Glomerular endothelial cell (primary cell): ENCODE measurements around the gene HNRNPL. TPM values are rescaled to one million over a fixed set of nuclear protein-coding genes. Genes with fewer than 3 reads are reported as not detected.
"Not testable (repeated sequence)": the region's sequence is repeated elsewhere in the genome, so short reads cannot be mapped to it uniquely, and the experiment has no call there.

Experiments used
- DNase-seq: peaks from one replicate; pipeline ENCODE4 v3.0.0-alpha.2; 2011; ENCODE audit warnings: low read depth, low spot score; ENCODE audit errors: extremely low read depth
- total RNA-seq: library from RNA; depleted of rRNA; stranded (reverse); fragments of >200 nt; gene quantifications from 2 replicates; pipeline ENCODE4 v1.2.3, GENCODE V29; 2015

The HNRNPL gene
- total RNA-seq, 1 donor from 2014 or later, result 237 TPM

DNA sequence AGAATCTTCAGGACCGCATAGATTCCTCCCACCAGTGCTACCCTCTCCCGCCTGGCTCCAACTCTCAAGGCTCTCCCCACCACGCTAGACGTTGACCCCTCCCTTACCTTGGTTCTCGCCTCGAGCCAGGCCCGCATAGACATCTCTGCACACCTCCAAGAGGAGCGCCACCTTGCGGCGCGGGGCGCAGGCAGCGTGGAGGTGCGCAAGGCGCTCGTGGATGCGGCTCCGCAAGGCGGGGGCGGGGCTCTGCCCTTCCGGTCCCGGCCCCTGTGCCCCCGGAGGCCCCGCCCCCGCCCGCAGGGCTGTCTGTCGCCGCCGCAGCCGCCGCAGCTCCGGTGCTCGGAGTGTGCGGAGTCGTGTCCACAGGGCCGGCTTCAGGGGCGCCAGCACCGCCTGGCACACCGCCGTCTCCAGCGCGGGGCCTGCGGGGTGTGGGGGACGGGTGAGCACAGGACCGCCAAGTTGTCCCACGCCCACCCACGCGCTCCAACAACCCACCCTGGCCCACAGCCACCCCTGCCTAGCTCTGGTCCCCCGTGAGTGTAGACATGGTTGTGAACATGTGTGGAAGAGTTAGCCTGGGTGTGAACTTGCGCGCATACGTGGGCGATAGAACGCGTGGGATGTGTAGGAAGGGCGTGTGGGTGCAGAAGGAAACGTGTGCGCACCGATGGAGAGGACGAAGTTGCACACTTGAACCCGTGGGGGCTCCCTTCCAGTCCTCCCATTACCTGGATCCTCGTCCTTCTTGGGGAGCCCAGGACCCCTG, 20.2 kb upstream of the HNRNPL start:
- DNase-seq, result no peak

DNA sequence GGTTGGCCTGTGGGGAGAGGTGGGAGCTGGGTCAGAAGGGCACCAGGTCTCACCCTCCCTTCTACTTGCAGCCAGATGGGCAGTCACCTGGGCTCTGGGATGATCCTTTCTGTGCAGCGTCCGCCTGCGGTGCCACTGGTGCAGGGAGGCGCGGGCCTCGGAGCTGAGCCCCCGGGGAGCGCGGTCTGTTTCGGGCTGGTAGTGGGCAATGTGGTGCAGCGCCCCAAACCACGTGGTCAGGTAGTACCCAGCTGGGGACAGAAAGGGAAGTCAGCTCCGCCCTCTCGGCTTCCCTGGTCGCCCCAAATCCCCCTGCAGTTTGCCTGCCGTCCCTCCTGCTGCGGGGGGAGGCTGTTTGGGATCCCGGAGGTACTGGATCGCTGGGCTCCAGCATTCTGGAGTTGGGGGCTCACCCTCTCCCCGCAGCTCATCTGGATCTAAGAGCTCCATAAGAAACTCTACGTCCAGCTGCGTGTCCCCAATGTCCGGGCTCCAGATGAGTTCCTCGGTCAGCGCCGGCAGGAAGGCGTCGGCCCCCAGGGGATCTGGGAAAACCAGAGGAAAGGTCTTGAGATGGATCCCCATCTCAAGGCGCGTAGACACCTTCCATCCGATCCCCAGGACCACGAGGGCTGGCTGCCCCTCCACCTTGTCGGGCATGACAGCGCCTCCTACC, 19.5 kb upstream of the HNRNPL start:
- DNase-seq, result no peak

DNA sequence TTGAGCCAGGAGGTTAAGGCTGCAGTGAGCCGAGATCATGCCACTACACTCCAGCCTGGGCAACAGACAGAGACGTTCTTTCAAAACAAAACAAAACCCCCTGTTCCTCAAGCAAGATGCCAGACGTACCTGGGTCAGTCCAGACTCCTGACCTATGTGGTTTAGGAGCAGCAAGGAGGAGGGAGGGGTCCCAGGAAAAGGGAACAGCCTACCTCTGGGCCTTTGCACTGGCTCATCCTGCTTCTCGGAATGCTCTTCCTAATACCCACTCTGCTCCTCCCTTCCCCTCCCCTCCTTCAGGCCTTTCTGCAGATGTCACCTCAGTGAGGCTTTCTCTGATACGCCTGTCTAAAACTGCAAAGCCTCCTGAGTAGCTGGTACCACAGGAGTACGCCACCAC, 18.8 kb upstream of the HNRNPL start:
- no peak for DNase-seq

DNA sequence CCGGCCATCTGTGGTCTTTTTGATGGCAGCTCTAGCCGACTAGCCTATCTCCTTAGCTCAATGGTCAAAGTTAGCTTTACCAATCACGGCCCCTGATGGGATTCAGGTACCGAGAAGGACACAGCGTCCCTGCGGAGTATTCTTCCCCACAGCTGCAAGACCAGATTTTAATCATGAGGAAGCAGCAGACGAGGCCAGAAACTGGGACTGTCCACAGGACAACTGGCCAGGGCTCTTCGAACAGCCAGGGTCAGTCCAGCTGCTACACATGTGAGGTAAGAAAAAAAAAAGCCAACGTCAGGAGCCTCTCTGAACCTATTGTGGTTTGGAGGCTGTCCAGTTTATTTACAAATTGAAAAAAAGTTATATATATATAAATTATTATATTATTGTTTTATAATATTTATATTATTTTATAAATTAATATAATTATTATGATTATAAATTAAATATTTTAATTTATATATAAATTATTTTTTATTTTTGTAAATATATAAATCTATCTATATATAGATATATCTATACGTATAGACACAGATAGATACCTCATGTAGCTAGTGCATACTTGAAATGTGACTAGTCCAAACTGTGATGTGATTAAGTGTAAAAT, 17.5 kb upstream of the HNRNPL start:
- no peak for DNase-seq

- DNase-seq, result peak; percentile 71
These were observed 12.7 kb upstream of the HNRNPL start for GRCh38 chr19:38862321-38863059.

- DNase-seq, result no peak
These were observed 11.6 kb upstream of the HNRNPL start for GRCh38 chr19:38861368-38861767.

GRCh38 chr19:38859631-38860204, 9.9 kb upstream of the HNRNPL start:
- DNase-seq, result not testable (repeated sequence)

DNA sequence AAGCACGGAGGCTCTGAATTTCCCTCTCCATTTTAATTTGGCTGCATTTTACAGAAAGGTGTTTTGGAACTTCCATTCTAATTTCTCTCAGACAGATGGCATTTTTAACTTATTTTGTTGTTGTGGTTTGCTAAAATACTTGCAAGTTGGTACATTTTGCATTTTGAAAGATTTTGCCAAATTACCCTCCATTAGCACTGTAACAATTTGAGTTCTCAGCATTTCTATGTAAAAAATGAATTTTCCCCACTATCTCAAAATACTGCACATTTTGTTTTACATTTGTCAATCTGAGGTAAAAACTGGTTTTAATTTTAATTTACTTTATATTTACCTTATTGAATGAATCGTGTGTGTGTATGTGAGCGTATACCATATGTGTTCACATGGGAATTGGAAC, 7.0 kb upstream of the HNRNPL start:
- DNase-seq, result no peak

GRCh38 chr19:38855751-38856150, 6.0 kb upstream of the HNRNPL start:
- DNase-seq, result not testable (repeated sequence)

DNA sequence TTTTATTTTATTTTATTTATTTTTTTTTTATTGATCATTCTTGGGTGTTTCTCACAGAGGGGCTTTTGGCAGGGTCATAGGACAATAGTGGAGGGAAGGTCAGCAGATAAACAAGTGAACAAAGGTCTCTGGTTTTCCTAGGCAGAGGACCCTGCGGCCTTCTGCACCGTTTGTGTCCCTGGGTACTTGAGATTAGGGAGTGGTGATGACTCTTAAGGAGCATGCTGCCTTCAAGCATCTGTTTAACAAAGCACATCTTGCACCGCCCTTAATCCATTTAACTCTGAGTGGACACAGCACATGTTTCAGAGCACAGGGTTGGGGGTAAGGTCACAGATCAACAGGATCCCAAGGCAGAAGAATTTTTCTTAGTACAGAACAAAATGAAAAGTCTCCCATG, 5.2 kb upstream of the HNRNPL start:
- DNase-seq, result not testable (repeated sequence)

- DNase-seq, result no peak
These were observed 3.4 kb upstream of the HNRNPL start for GRCh38 chr19:38853214-38853613.

DNA sequence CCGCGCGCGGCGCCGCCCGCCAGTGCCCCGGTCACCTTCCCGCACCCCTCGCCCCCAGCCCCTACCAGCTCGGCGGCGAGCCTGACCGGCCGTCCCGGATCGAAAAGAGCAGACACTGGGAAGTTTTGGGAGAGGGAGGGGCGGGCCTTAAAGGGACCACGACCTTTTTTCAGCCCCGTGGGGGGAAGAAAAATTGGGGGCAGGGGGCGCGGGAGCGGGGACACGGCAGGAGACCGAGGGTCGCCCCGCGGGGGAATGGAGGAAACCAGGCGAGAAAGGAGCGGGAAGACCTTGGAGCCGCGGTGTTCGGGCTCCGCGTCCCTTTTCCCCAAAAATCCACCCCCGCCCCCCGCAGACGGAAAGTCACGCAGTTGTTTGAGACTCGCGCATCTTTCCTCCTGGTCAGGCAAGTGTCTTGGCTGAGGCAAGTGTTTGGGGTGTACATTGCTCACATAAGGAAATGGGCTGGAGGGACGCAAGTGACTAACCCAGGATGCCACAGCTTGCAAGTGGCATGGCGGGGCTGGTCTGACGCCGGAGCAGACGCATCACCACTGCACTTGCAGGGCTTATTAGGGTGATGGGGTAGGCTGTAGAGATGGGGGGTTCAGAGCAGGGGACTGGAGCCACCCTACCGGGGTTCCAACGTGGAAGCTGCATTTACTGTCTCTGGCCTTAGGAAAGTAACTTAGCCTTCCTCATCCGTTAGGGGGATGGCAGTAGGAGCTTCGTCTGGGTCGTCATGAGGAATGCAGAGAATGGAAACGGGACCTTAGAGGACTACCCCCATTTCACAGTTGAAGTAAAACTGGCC, 2.7 kb upstream of the HNRNPL start:
- no peak for DNase-seq

GRCh38 chr19:38851622-38852230, 1.9 kb upstream of the HNRNPL start:
- DNase-seq, result no peak

DNA sequence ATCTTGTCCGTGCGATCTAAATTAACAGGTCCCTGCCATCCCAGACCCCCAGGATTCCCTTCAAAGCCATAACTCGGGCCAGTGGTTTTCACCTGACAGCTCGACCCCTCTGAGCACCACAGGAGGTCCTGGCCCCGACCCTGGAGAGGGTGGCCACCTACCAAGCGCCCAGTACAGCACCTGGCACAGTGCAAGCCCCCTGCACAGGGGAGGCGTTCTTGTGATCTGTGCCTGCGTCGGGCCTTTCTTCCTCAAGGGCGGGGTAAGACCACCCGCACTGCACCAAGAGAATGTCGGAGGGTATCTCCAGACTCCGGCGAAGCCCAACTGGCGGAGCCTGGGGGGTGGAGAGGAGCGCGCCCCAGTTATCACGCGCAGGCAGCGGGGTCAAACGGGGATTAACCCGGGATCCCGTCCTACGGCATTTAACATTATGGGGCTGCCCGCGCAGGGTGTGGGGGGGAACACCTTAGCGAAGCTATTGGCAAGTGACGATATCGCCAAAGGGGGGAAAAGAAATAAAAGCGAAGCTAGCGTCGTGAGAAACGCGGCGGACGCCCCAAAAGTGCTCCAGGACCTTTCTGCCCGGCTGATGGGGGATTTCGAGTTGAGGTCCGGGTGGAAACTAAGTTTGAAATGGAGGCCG, 1.3 kb upstream of the HNRNPL start:
- DNase-seq, result no peak

- no peak for DNase-seq
These were observed 720 bp upstream of the HNRNPL start for GRCh38 chr19:38850436-38850975.

DNA sequence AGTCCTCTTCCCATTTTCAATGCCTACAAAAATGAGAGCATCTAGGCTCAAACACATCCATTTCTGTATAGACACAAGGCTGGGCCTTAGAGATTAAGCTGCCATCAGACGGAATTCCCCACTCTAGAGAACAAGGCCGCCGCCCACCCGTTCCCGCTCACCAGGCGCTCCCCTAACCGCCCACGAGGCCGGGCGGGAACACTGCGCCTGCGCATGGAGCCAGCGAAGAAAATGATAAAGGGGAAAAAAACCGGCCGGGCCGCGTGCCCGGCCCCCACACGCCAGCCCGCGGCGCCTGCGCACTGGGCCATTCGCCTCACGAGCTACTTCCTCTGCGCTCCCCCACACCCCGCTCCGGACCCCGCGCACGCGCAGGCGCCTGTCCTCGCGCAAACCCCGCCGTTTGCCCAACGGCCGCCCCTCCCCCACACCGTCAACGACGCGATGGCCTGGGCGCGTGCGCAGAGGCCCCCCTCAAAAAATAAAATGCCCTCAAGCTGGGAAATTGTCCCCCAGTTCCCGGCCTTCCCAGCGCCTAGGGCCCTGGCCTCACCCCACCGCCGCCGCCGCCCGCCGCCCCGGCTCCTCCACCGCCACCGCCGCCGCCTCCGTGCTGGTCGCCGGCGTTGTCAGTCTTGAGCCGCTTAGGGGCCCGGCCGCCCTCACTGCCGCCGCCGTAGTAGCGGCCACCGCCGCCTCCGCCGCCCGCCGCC, 483 bp downstream of the HNRNPL start:
- peak; percentile 65 for DNase-seq

DNA sequence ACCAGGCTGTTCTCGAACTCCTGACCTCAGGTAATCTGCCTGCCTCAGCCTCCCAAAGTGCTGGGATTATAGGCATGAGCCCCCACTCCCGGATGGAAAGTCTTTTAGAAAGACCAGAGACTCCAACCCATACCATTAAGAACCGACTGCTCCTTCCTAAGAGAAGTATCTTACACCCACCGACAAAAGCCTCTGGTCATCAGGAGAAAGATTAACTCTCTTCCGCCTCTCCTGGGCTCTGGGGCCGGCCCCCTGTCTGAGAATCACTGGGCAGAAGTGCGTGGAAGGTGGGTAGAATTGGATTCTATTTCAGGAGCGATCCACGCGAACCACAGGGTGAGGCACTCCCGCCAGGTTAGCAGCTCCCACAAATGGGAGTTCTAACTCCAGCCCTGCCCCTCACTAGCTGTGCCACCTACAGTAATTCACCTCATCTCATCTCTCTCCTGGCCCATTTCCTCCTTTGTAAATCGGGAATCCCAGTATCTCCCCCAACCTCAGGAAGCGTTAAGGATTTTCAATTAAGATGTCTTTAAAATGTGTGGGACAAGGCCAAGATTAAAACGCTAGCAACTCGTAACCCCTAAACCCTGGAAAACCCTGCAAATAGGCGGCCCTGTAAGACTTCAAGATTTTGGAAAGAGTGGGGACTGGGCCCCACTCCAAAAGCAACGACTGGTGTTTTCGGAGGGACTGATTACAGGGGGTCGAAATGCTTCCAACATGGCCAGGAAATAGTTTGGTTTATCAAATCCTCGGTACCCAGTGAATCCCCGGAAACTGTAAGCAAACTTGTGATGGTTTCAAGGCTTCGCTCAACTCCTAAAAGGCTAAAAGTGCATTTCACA, 1.3 kb downstream of the HNRNPL start:
- no peak for DNase-seq
